Body of pancreas (tissue), 4 donors: Measurements from ENCODE around the gene RYR3.

Experiments used
- POLR2A ChIP-seq, 3 donors: fragments of 450-650 bp; IDR thresholded peaks; one replicate each; pipeline ENCODE4 v1.6.1; 2016; ENCODE audit warnings: antibody characterized with exemption in 3 of 3, mild to moderate bottlenecking in 2 of 3
- TF ChIP-seq, protein P1 (sequence below), 7 experiments: fragments of 450-650 bp in 4 of 7; fragments of 200-600 bp in 3 of 7; sonication (generic) in 3 of 7; IDR thresholded peaks; one replicate each; pipeline ENCODE4 v1.5.1; 2016 to 2019; ENCODE audit warnings: antibody characterized with exemption in 7 of 7

DNA sequence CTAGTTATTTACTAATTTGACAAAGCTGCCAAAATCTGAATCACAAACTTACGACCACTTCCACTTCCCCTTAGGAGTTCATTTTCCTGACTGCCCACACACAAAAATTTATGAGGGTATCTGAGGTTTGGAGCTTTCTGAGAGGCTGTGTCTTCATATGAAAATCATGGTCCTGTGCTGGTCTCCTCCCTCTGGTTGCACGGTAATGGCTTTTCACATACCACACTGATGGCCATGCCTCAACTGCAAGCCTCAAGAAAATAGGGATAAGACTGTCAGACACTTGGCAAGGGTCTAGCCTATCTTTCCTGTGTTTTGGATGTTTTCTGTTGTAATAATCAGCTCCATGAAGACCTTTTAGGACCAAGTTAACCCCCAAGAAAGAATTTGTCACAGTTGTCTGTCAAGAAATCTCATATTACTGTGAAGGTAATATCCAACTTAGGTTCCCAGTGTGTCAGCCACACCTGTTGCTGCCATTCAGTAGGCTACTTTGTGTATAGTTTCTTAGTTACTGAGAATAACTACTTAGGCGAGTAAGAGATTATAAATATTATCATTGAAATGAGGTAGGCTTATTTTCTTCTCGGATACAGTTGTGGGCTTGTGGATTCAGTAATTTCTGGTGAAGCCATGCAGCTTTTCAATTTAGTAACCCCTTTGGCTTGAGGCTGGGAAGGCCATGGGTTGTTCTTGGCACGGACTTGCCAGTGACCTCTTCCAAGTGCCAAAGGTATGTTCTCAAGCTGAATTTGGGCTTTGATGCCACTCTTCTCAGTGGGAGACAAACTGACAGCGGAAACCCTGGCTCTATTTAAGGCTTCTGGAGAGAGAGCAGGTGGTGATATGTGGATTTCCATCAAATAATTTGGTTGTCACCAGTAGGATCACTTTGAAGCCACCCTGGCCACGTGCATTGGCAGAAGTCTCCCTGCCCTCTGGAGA, 101.1 kb downstream of the RYR3 start:
- TF ChIP-seq, protein P1, sequence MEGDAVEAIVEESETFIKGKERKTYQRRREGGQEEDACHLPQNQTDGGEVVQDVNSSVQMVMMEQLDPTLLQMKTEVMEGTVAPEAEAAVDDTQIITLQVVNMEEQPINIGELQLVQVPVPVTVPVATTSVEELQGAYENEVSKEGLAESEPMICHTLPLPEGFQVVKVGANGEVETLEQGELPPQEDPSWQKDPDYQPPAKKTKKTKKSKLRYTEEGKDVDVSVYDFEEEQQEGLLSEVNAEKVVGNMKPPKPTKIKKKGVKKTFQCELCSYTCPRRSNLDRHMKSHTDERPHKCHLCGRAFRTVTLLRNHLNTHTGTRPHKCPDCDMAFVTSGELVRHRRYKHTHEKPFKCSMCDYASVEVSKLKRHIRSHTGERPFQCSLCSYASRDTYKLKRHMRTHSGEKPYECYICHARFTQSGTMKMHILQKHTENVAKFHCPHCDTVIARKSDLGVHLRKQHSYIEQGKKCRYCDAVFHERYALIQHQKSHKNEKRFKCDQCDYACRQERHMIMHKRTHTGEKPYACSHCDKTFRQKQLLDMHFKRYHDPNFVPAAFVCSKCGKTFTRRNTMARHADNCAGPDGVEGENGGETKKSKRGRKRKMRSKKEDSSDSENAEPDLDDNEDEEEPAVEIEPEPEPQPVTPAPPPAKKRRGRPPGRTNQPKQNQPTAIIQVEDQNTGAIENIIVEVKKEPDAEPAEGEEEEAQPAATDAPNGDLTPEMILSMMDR (IDR thresholded peaks at IDR 0.05): no peak
- no peak for TF ChIP-seq POLR2A (IDR thresholded peaks at IDR 0.05)
